Measurements from ENCODE around the gene STS. TPM values are rescaled to one million over a fixed set of nuclear protein-coding genes. Genes with fewer than 3 reads are reported as not detected.

Gene STS
- total and polyA plus RNA-seq, 10 of the 15 experiments (the other 5 are each of a cell fraction or from before 2014, with no cell fraction given) = 1.6 to 19.4 (median 4.7) TPM

DNA sequence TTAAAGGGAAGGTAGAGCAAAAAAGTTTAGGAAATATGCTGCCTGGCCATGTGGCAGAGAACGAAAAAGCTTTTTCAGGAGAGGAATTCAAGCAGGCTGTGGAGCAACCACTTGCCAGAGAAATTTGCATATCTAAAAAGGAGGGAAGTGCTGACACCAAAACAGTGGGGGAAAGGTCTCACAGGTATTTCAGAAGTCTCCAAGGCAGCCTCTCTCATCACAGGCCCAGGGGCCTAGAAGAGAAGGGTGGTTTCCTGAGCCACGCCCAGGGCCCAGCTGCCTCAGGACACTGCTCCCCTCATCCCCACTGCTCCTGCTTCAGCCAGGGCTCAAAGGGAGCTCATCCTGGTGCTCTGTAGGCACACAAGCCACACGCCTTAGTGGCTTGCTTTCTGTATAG lies 29.9 kb upstream of the STS start:
- in situ Hi-C loops (cut with MboI) (no loop called here), intact Hi-C loops (cut with micrococcal nuclease; ENCODE audit: unreplicated experiment) (no loop called here)
- H3K27ac ChIP-seq (ENCODE audit: control insufficient read depth, insufficient read depth) = peak overlapping the region; percentile 76
- POLR2A ChIA-PET = interaction anchor here (0.9 to 10.2 kb wide), 4 partner anchors 8 to 33 kb away, joined by 3 to 117 read pairs (median 3); partner anchors contain the start of genes PUDP and STS
- CTCF ChIA-PET = interaction anchor here (1.2 kb wide), 1 partner anchor 29 kb away, joined by 6 read pairs; no protein-coding TSS in a partner anchor
- WGBS (ENCODE audit: insufficient coverage, insufficient replicate concordance, low lambda C conversion rate, missing lambda C conversion rate) = 32% methylated on average over 3 of the region's 3 CpGs
- H3K4me3 ChIP-seq = no peak overlapping the region
- H3K9ac ChIP-seq (ENCODE audit: control insufficient read depth, insufficient read depth, low read length) = no peak overlapping the region
- DNase-seq (ENCODE audit: low read depth, low spot score) = no peak
- RAD21 ChIA-PET (ENCODE audit: unreplicated experiment) = interaction anchor here (0.6 to 10.2 kb wide), 6 partner anchors 8 to 379 kb away, joined by 3 to 127 read pairs (median 4); partner anchors contain the start of genes PUDP and STS
- FAIRE-seq = no peak
- SMC1A ChIA-PET (ENCODE audit: uncharacterized antibody, unreplicated experiment) = interaction anchor here (0.7 to 3.6 kb wide), 2 partner anchors 17 to 28 kb away, joined by 5 to 39 read pairs; no protein-coding TSS in a partner anchor
- no peaks in the 10 kb centered on the region for H3K27me3 ChIP-seq (replicated peaks in 1 of 2; ENCODE audit: control insufficient read depth in 2 of 2, insufficient read depth in 2 of 2, low read length in 1 of 2)
- H3K79me2 ChIP-seq (ENCODE audit: control insufficient read depth, insufficient read depth, low read length) = peaks cover 30% of the 10 kb centered on the region
- peak; percentile 60 for ATAC-seq
- peaks cover 0 to 4% of the 10 kb centered on the region in 2 experiments; a peak in 2 of 4 replicates for H3K36me3 ChIP-seq (ENCODE audit: control insufficient read depth in 2 of 2, insufficient read depth in 2 of 2, low read length in 1 of 2)
- BruUV-seq (replicated peaks) = no TSS peak
- peaks cover 69% of the 10 kb centered on the region for H3K4me1 ChIP-seq (ENCODE audit: control insufficient read depth, insufficient read depth, low read length)
- no peaks in the 10 kb centered on the region for H4K20me1 ChIP-seq (ENCODE audit: control insufficient read depth, insufficient read depth)
- H2AFZ ChIP-seq (ENCODE audit: control insufficient read depth, low read depth, low read length) = no peak overlapping the region
- TF ChIP-seq NR2F1 (conservative IDR thresholded peaks at IDR 0.05) = no peak
- TF ChIP-seq MXI1 (IDR thresholded peaks at IDR 0.05; ENCODE audit: low read depth, low read length) = no peak
- TF ChIP-seq NBN (IDR thresholded peaks at IDR 0.05) = 0 out of 2 replicates have a peak, but pooled peaks have one; percentile 8
- TF ChIP-seq HCFC1 (IDR thresholded peaks at IDR 0.05; ENCODE audit: low read length) = no peak
- TF ChIP-seq EED (IDR thresholded peaks at IDR 0.05; ENCODE audit: low read depth) = peak; percentile 50
- TF ChIP-seq TAF1 (IDR thresholded peaks at IDR 0.05; ENCODE audit: borderline replicate concordance, low read depth, low read length) = no peak
- TF ChIP-seq IKZF2 (IDR thresholded peaks at IDR 0.05) = peak in 1 of 2 experiments; percentile 19; a peak in 2 of 4 replicates
- TF ChIP-seq TCF3 (IDR thresholded peaks at IDR 0.05; ENCODE audit: borderline replicate concordance, insufficient read depth, low read depth, low read length) = no peak
- peak in 1 of 2 experiments; percentile 9; a peak in 1 of 4 replicates for TF ChIP-seq ETV6 (conservative IDR thresholded peaks at IDR 0.05 in 1 of 2, IDR thresholded peaks at IDR 0.05 in 1 of 2; ENCODE audit: borderline replicate concordance in 1 of 2, low read depth in 1 of 2)
- 0 out of 3 replicates have a peak, but pooled peaks have one; percentile 15 for TF ChIP-seq POU2F2 (IDR thresholded peaks at IDR 0.05; ENCODE audit: borderline replicate concordance, low read depth, low read length)
- TF ChIP-seq SPI1 (IDR thresholded peaks at IDR 0.05; ENCODE audit: borderline replicate concordance, insufficient read depth, low read depth, low read length) = 0 out of 2 replicates have a peak, but pooled peaks have one; percentile 21
- TF ChIP-seq ZNF217 (IDR thresholded peaks at IDR 0.05) = peak; percentile 35; the same call in 1 of the 2 replicates
- TF ChIP-seq, protein P1, sequence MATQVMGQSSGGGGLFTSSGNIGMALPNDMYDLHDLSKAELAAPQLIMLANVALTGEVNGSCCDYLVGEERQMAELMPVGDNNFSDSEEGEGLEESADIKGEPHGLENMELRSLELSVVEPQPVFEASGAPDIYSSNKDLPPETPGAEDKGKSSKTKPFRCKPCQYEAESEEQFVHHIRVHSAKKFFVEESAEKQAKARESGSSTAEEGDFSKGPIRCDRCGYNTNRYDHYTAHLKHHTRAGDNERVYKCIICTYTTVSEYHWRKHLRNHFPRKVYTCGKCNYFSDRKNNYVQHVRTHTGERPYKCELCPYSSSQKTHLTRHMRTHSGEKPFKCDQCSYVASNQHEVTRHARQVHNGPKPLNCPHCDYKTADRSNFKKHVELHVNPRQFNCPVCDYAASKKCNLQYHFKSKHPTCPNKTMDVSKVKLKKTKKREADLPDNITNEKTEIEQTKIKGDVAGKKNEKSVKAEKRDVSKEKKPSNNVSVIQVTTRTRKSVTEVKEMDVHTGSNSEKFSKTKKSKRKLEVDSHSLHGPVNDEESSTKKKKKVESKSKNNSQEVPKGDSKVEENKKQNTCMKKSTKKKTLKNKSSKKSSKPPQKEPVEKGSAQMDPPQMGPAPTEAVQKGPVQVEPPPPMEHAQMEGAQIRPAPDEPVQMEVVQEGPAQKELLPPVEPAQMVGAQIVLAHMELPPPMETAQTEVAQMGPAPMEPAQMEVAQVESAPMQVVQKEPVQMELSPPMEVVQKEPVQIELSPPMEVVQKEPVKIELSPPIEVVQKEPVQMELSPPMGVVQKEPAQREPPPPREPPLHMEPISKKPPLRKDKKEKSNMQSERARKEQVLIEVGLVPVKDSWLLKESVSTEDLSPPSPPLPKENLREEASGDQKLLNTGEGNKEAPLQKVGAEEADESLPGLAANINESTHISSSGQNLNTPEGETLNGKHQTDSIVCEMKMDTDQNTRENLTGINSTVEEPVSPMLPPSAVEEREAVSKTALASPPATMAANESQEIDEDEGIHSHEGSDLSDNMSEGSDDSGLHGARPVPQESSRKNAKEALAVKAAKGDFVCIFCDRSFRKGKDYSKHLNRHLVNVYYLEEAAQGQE (IDR thresholded peaks at IDR 0.05; ENCODE audit: low read depth, low read length) = no peak
- TF ChIP-seq SREBF2 (IDR thresholded peaks at IDR 0.05; ENCODE audit: low read length) = no peak
- TF ChIP-seq, protein P2, sequence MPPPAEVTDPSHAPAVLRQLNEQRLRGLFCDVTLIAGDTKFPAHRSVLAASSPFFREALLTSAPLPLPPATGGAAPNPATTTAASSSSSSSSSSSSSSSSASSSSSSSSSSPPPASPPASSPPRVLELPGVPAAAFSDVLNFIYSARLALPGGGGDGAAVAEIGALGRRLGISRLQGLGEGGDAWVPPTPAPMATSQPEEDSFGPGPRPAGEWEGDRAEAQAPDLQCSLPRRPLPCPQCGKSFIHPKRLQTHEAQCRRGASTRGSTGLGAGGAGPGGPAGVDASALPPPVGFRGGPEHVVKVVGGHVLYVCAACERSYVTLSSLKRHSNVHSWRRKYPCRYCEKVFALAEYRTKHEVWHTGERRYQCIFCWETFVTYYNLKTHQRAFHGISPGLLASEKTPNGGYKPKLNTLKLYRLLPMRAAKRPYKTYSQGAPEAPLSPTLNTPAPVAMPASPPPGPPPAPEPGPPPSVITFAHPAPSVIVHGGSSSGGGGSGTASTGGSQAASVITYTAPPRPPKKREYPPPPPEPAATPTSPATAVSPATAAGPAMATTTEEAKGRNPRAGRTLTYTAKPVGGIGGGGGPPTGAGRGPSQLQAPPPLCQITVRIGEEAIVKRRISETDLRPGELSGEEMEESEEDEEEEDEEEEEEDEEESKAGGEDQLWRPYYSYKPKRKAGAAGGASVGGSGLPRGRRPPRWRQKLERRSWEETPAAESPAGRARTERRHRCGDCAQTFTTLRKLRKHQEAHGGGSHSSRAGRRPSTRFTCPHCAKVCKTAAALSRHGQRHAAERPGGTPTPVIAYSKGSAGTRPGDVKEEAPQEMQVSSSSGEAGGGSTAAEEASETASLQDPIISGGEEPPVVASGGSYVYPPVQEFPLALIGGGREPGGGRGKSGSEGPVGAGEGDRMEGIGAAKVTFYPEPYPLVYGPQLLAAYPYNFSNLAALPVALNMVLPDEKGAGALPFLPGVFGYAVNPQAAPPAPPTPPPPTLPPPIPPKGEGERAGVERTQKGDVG (CRISPR knock-in tag; IDR thresholded peaks at IDR 0.05) = no peak
- H3K9me3 ChIP-seq (replicated peaks; ENCODE audit: control insufficient read depth, insufficient read depth, low read length) = peaks cover 2% of the 10 kb centered on the region; the same call in 1 of the 3 replicates
- peak overlapping the region; percentile 21; the same call in 1 of the 2 replicates for H3K4me2 ChIP-seq (ENCODE audit: control insufficient read depth, insufficient read depth)

Data from GM12878 (cell line).